COLO668 (cell line): Measurements from ENCODE around the gene VEPH1.

ENCODE experiments used
- DNase-seq: peaks from one replicate; lab custom pipeline; 2025; ENCODE audit not compliant: unreplicated experiment; lab: John Stamatoyannopoulos, UW

The VEPH1 gene

GRCh38 chr3:157479464-157480243 lies 23.6 kb downstream of the VEPH1 start:
- DNase-seq = no peak

- no peak for DNase-seq
These were observed 25.8 kb downstream of the VEPH1 start for GRCh38 chr3:157477441-157477840.

- peak; percentile 2 for DNase-seq
These were observed 27.2 kb downstream of the VEPH1 start for GRCh38 chr3:157475921-157476414.

- no peak for DNase-seq
These were observed 30.6 kb downstream of the VEPH1 start for GRCh38 chr3:157472648-157473047.

GRCh38 chr3:157471064-157471463 lies 32.2 kb downstream of the VEPH1 start:
- DNase-seq = no peak

- DNase-seq = no peak
These were observed 33.5 kb downstream of the VEPH1 start for GRCh38 chr3:157469561-157470294.

- no peak for DNase-seq
These were observed 36.0 kb downstream of the VEPH1 start for GRCh38 chr3:157467200-157467599.

- DNase-seq = no peak
These were observed 37.5 kb downstream of the VEPH1 start for GRCh38 chr3:157465741-157466140.

- DNase-seq = no peak
These were observed 38.9 kb downstream of the VEPH1 start for GRCh38 chr3:157464321-157464720.

- DNase-seq = no peak
These were observed 39.4 kb downstream of the VEPH1 start for GRCh38 chr3:157463816-157464215.

GRCh38 chr3:157460253-157460652 lies 43.0 kb downstream of the VEPH1 start:
- no peak for DNase-seq

GRCh38 chr3:157459706-157460105 lies 43.5 kb downstream of the VEPH1 start:
- DNase-seq = no peak

- DNase-seq = no peak
These were observed 49.4 kb downstream of the VEPH1 start for GRCh38 chr3:157453824-157454223.

- no peak for DNase-seq
These were observed 51.1 kb downstream of the VEPH1 start for GRCh38 chr3:157452097-157452496.

- no peak for DNase-seq
These were observed 56.1 kb downstream of the VEPH1 start for GRCh38 chr3:157447026-157447694.

- no peak for DNase-seq
These were observed 57.4 kb downstream of the VEPH1 start for GRCh38 chr3:157445857-157446256.

- DNase-seq = no peak
These were observed 58.4 kb downstream of the VEPH1 start for GRCh38 chr3:157444797-157445184.

- DNase-seq = no peak
These were observed 59.1 kb downstream of the VEPH1 start for GRCh38 chr3:157443905-157444796.

- DNase-seq = no peak
These were observed 60.5 kb downstream of the VEPH1 start for GRCh38 chr3:157442729-157443128.

- DNase-seq = no peak
These were observed 62.1 kb downstream of the VEPH1 start for GRCh38 chr3:157441102-157441624.
